Germinal center (tissue), 1 donor: ENCODE measurements around the gene RHBDL1.

Source experiments
- DNase-seq: peaks from one replicate; pipeline ENCODE4 v3.0.0; 2012; ENCODE audit warnings: mixed read lengths, low spot score

RHBDL1 gene

GRCh38 chr16:637081-638018 lies 38.1 kb upstream of the RHBDL1 start:
- peak; percentile 100 for DNase-seq

GRCh38 chr16:638034-638543 lies 37.4 kb upstream of the RHBDL1 start:
- DNase-seq, result no peak

GRCh38 chr16:638836-639235 lies 36.6 kb upstream of the RHBDL1 start:
- no peak for DNase-seq

GRCh38 chr16:640614-641013 lies 34.9 kb upstream of the RHBDL1 start:
- DNase-seq, result no peak

GRCh38 chr16:641326-642188 lies 33.9 kb upstream of the RHBDL1 start, which contains the start of gene MCRIP2:
Gene MCRIP2, plus strand, starts transcription at chr16:641828. Its CDS starts 164 bp downstream, at chr16:641992.
- DNase-seq, result peak; percentile 79

GRCh38 chr16:642189-643049 lies 33.1 kb upstream of the RHBDL1 start:
- peak; percentile 30 for DNase-seq

DNA sequence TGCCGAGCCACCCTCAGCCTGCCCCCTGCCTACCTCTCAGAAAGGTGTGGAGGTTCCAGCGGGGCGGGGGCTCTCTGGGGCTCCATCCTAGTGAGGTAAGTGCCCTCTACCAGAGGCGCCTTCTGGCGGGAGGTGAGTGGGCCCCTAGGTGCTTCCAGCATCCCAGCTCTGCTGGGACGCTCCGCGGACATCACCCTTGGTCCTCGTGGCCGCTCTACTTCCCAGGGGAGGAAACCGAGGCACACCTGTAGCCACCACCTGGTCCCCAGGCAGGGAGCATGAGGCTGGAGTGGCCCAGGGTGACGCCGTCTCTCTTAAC lies 32.5 kb upstream of the RHBDL1 start:
- DNase-seq, result no peak

DNA sequence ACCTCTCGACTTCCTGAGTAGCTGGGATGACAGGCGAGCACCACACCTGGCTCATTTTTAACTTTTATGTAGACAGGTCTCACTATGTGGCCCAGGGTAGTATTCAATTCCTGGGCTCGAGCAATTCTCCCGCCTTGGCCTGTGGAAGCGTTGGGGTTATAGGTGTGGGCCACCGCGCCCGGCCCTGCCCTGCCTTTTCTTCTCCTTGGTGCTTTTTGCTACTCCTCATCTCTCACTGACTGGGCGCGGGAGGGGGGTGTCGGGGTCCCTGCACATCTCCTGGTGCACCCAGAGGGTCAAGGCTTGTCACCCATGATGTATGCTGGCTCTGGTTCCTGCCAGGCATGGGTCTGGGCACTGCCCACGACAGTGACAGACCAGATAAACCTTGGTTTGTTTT lies 30.9 kb upstream of the RHBDL1 start:
- DNase-seq, result no peak

GRCh38 chr16:645852-646678 lies 29.4 kb upstream of the RHBDL1 start:
- no peak for DNase-seq

DNA sequence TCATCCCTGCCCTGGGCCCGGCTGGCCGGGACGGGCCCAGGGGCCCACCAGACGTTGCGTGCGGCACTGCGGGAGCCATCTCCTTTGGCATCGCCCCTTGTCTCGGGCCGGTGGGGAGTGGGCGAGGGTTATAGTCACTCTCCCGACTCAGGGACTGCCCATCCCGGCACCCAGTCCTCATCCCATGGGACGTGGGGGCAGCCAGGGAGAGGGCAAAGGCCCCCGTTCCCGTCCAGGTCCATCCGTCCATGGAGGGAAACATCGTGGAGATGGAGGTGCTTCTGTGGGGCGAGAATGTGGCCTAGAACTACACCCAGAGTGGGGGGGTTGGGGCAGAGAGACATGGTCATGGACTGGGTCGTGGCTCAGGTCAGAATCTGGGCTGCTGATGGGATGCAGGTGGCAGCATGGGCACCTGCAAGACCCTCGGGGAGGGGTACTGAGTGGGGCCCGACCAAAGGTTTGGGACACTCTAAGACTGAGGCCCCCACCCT lies 28.7 kb upstream of the RHBDL1 start:
- DNase-seq, result no peak

DNA sequence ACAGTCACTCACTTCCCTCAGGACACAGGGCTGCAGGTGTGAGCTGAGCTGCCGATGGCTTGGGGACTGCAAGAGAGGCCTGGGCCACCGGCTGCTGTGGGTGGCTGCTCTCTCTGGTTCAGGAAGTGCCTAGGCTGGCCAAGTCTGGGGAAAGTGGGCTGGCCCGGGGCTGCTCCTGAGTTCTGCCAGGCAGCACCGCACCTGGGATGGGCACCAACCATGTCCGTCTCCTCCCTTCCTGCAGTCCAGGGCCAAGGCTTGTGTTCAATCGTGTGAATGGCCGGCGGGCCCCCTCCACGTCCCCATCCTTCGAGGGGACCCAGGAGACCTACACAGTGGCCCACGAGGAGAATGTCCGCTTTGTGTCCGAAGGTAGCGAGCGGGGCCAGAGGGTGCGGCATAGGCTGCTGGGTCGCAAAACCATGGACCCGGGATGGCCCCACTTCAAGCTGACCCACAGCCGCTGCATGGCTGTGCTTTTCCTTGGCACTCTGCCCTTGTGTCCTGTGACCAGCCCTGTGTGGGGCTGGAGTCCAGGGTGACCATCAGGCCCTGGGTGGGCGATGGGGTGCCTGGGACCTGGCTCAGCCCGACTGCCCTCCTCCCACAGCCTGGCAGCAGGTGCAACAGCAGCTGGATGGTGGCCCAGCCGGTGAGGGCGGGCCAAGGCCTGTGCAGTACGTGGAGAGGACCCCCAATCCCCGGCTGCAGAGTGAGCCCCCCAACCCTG lies 28.1 kb upstream of the RHBDL1 start:
- DNase-seq, result no peak

- peak; percentile 64 for DNase-seq
Observed at GRCh38 chr16:648071-648780, 27.2 kb upstream of the RHBDL1 start.

- peak; percentile 94 for DNase-seq
Observed at GRCh38 chr16:648781-649589, 26.5 kb upstream of the RHBDL1 start, which contains the start of gene WDR90. Gene WDR90, plus strand, starts transcription at chr16:649365. Its CDS starts 52 bp downstream, at chr16:649417.

GRCh38 chr16:649631-650030 lies 25.8 kb upstream of the RHBDL1 start:
- peak; percentile 40 for DNase-seq

DNA sequence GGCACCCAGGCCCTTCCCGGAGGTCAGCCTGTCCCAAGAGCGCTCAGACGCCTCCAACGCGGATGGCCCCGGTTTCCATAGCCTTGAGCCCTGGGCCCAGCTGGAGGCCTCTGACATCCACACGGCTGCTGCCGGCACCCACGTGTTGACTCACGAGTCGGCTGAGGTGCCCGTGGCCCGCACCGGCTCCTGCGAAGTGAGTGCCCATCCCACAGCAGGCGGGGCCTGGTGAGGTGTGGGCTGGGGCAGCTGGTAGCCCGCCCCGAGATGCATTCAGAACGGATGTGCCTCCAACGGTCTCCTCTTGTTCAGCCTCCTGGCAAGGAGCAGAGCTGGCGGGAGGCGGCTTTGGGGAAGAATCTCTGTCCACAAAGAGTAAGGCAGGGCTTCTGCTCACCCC lies 23.6 kb upstream of the RHBDL1 start:
- DNase-seq, result no peak

- no peak for DNase-seq
Observed at GRCh38 chr16:652454-653305, 22.8 kb upstream of the RHBDL1 start.

DNA sequence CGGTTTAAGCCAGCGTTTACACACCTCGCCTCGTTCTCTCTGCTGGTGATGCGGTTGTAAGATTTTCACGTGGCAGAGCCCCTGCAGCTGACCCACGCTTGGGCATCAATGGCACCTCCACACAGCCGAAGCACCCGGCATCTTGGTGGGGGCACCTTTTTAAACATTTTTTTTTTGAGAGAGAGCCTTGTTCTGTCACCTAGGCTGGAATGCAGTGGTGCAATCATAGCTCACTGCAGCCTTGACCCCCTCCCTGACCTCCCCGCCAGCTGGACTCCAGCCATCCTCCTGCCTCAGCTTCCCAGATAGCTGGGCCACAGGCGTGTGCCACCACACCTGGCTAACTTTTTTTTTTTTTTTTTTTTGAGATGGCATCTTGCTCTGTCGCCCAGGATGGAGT lies 21.4 kb upstream of the RHBDL1 start:
- DNase-seq, result no peak
